GM18517 (cell line): ENCODE measurements around the gene SMG9.
"Not testable (repeated sequence)": the region's sequence is repeated elsewhere in the genome, so short reads cannot be mapped to it uniquely, and the experiment has no call there.

ENCODE experiments used
- ATAC-seq: cut with Tn5 transposase; IDR thresholded peaks from one replicate; pipeline ENCODE4 v1.9.1; 2021; ENCODE audit warnings: mild to moderate bottlenecking, moderate library complexity; ENCODE audit not compliant: unreplicated experiment

Gene SMG9

GRCh38 chr19:43695985-43696704, 58.6 kb downstream of the SMG9 start:
- no peak for ATAC-seq

DNA sequence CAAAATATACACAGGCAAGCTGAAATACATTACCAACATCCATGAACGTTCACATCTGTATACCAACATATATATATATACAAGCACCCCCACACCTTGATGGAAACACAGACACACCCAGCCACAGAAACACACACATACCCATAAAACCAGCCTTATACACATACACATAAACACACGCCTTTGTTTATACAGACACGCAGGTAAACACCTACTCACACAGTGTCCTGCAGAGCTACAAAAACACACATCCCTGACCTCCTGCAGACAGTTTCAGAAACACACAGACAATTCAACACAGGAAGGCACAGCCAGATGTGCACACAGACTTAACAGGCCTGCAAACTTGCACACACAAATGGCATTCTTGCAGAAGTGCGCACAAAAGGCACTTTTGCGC, 60.2 kb downstream of the SMG9 start:
- no peak for ATAC-seq

DNA sequence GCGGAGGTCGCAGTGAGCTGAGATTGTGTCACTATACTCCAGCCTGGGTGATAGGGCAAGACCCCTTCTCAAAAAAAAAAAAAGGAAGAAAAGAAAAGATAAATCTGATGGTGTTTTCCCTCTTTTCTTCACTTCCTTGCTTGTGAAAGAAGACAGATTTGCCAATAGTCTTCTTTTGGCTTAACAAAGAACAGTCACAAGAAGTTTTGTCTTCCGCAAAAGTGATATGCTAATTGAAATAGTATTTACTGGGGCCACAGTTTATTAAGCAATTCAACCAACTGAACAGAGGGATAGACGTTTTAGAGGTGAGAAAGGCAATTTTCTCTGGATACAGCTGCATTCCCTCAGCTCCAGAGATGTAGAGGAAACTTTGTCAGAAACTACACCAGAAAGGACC, 61.9 kb downstream of the SMG9 start:
- no peak for ATAC-seq

GRCh38 chr19:43692385-43692784, 62.4 kb downstream of the SMG9 start:
- no peak for ATAC-seq

DNA sequence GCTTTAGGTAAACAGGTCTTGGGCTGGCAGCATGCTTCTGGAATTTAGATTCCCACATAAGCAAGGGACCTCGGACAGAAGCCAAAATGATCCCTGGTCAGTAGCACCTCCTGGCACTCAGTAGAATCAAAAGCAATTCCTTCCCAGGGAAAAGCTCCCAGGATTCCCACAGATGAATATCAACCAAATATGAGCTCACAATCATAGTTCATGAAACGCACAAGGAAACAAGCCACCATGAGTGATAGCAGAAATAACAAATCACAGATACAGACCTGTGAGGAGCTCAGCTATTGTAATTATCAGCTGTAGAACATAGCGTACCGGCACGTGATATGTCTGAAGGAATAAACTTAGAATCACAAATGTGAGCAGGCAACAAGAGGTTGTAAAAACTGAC, 63.0 kb downstream of the SMG9 start:
- no peak for ATAC-seq

- ATAC-seq = no peak
Measured at GRCh38 chr19:43690890-43691289, 63.9 kb downstream of the SMG9 start.

GRCh38 chr19:43690444-43690843, 64.3 kb downstream of the SMG9 start:
- no peak for ATAC-seq

DNA sequence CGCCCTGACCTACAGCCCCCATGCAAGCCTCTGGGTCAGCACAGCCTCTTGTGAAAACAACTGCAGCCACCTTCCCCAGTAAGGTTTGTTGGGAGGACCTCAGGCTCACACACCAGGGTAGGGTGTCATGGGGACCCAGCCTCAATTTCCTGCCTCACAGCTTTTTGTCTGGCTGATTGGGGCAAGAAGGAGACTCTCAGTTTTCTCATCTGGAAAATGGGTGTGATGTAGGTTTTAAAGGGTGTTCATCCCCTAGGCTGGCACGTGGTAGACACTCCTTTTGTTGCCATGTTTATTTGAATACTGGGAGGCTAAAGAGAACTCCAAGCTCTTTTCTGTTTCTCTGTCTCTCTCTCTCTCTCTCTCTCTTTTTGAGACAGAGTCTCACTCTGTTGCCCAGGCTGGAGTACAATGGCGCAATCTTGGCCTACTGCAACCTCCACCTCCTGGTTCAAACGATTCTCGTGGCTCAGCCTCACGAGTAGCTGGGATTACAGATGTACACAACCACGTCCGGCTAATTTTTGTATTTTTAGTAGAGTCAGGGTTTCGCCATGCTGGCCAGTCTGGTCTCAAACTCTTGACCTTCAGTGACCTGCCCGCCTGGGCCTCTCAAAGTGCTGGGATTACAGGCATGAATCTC, 66.6 kb downstream of the SMG9 start:
- no peak for ATAC-seq

DNA sequence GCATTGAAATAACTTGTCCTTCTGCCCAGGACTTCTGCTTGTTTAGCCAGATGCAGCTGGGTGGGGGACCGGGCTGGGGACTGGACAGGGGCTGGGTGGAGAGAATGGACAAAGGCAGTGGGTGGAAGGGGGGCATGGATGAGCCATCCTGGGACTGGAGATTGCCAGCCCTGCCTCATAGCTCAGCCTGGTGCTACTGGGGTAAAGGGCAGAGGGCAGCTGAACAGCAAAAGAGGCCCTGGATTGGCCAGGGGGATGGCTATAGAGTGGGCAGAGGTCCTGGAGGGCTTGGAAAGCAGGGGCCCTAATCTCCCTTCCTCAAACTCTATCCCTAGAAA, 67.1 kb downstream of the SMG9 start:
- ATAC-seq = no peak

DNA sequence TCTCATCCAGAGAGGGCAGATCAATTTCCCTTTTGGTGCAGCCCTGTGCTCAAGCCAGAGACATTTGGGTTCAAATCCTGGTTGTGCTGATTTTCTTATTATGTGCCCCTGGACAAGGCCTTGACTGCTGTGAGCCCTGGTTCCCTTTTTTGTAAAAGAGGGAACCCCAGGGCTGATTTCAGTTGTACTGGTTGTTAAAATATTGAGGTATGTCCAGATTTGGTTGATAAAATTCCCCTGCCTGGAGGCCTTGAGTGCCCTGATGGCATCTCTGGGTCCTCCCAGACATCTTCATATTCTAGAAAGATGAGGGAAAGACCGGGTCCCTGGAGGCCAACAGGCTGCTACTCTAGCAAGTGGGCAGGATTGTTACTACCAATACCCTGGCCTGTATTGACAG, 70.4 kb downstream of the SMG9 start:
- no peak for ATAC-seq

DNA sequence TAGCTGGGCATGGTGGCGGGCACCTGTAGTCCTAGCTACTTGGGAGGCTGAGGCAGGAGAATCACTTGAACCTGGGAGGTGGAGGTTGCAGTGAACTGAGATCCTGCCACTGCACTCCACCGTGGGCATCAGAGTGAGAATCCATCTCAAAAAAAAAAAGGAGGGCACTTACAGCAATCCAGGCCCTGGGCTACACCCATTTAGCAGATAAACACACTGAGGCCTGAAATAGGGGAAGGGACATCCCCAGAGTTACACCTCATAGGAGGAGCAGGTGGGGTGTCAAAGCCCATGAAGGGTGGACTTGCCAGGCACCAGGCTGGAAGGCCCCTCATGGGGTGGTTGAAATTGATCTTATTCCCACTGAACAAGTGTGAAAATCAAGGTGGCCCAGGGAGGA, 70.9 kb downstream of the SMG9 start:
- no peak for ATAC-seq

DNA sequence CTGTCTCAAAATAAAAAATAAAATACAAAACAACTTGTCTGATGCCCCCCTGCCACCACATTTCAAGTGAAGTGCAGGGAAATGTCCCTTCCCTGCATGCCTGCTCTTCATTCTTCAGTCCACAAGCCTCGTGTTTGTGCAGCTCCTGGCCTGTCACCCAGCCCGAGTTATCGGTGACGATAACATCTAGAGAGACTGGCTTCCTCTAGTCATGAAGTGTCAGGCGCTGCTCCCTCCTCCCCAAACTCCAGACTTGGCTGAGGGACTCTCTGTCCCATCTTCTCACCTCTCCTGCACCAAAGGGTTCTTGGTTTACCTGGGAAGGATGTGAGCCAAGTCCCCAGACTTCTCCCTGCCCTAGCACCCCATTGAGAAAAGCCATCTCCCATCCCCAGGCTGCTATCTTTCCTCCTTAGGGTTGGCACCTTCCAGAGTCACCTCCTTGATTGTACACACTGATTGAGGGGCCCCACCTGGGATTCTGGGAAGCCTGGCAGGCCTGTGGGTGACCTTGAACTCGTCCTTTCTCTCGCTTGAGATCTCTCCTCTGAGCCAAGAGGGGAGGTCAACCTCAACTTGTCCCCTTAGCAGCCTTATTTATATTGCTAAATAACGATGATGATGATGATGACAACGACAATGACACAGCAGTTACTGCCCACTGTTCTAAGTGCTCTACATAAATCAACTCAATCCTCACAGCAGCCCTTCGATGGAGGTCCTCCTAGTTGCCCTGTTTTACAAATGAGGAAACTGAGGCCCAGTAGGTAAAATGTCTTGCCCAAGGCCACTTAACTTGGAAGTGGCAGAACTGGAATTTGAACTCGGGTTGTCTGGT, 71.7 kb downstream of the SMG9 start:
- no peak for ATAC-seq

- ATAC-seq = not testable (repeated sequence)
Measured at GRCh38 chr19:43682269-43682668, 72.5 kb downstream of the SMG9 start.

GRCh38 chr19:43681821-43682220, 72.9 kb downstream of the SMG9 start:
- ATAC-seq = no peak

DNA sequence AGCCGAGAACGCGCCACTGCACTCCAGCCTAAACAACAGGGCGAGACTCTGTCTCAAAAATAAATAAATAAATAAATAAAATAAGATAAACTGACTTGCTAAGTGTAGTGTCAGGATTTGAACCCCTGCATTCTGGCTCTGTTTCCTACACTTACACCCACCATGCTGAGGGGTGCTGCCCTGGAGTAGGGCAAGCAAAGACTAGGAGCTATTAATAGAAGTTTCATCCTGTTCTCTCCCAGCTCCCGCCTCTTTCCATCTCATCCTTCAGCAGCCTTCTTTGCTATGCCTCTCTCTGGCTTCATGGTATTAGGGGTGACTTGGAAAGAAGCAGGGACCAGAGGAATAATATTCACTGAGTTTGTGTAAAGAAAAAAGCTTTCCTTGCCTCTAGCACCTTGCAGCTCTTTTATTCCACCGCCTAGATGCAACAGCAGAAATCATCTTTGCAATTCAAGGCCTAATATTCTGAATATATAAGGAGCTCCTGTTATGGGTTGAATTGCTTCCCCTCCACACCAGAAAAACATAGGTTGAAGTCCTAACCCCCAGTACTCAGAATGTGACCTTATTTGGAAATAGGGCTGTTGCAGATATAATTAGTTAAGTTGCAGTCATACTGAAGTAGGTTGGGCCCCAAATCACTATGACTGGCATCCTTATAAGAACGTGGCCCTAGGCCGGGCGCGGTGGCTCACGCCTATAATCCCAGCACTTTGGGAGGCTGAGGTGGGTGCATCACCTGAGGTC, 76.1 kb downstream of the SMG9 start:
- ATAC-seq = no peak
